GM18517 (cell line): ENCODE measurements around the gene CDC42EP2.

Experiments used
- ATAC-seq: cut with Tn5 transposase; IDR thresholded peaks from one replicate; pipeline ENCODE4 v1.9.1; 2021; ENCODE audit warnings: mild to moderate bottlenecking, moderate library complexity; ENCODE audit not compliant: unreplicated experiment

CDC42EP2 gene

GRCh38 chr11:65314501-65315203 is at the start of gene CDC42EP2:
TSS of gene CDC42EP2 (plus strand) at chr11:65314866. CDS start at chr11:65320899, 6,033 bp downstream.
- ATAC-seq = no peak

GRCh38 chr11:65266210-65266609 is 48.5 kb upstream of the CDC42EP2 start:
- no peak for ATAC-seq

GRCh38 chr11:65274735-65275682 is 39.7 kb upstream of the CDC42EP2 start:
- no peak for ATAC-seq

- ATAC-seq = no peak
Observed at GRCh38 chr11:65275906-65276305, 38.8 kb upstream of the CDC42EP2 start.

- no peak for ATAC-seq
Observed at GRCh38 chr11:65277631-65278277, 36.9 kb upstream of the CDC42EP2 start.

- ATAC-seq = no peak
Observed at GRCh38 chr11:65278356-65278755, 36.3 kb upstream of the CDC42EP2 start.

GRCh38 chr11:65279279-65279678 is 35.4 kb upstream of the CDC42EP2 start:
- no peak for ATAC-seq

- no peak for ATAC-seq
Observed at GRCh38 chr11:65279741-65280440, 34.8 kb upstream of the CDC42EP2 start.

- ATAC-seq = no peak
Observed at GRCh38 chr11:65280646-65281045, 34.0 kb upstream of the CDC42EP2 start.

- no peak for ATAC-seq
Observed at GRCh38 chr11:65286686-65287085, 28.0 kb upstream of the CDC42EP2 start.

- ATAC-seq = no peak
Observed at GRCh38 chr11:65287601-65288000, 27.1 kb upstream of the CDC42EP2 start.

- ATAC-seq = no peak
Observed at GRCh38 chr11:65288706-65289536, 25.7 kb upstream of the CDC42EP2 start.

- ATAC-seq = no peak
Observed at GRCh38 chr11:65290448-65291165, 24.1 kb upstream of the CDC42EP2 start.

GRCh38 chr11:65291613-65292012 is 23.1 kb upstream of the CDC42EP2 start:
- no peak for ATAC-seq

- ATAC-seq = no peak
Observed at GRCh38 chr11:65292890-65293289, 21.8 kb upstream of the CDC42EP2 start.

GRCh38 chr11:65293909-65294381 is 20.7 kb upstream of the CDC42EP2 start:
- ATAC-seq = no peak

- no peak for ATAC-seq
Observed at GRCh38 chr11:65295001-65295400, 19.7 kb upstream of the CDC42EP2 start.

- no peak for ATAC-seq
Observed at GRCh38 chr11:65295571-65296341, 18.9 kb upstream of the CDC42EP2 start.
